Measurements from ENCODE around the gene DNAJC25.

- no peak for TF ChIP-seq CEBPB (IDR thresholded peaks at IDR 0.05)
- no peak for TF ChIP-seq MAX (IDR thresholded peaks at IDR 0.05)
Observed at GRCh38 chr9:111676116-111676515, 45.0 kb downstream of the DNAJC25 start.
